ENCODE measurements around the gene RTP4. TPM values are rescaled to one million over a fixed set of nuclear protein-coding genes. Genes with fewer than 3 reads are reported as not detected.

The RTP4 gene
- total and polyA plus RNA-seq, 2 of the 8 experiments (the other 6 are each of a cell fraction or from before 2014, with no cell fraction given): not detected

GRCh38 chr3:187396661-187397060 lies 28.5 kb downstream of the RTP4 start:
- H3K23me2 ChIP-seq (ENCODE audit: low read depth, low read length): no peaks in the 10 kb centered on the region
- ChIA-PET POLR2A (ENCODE audit: partially characterized antibody) (interaction anchor here (0.6 kb wide), 1 partner anchor 57 kb away, joined by 3 read pairs; no protein-coding TSS in a partner anchor), CTCF (ENCODE audit: partially characterized antibody) (interaction anchor here (0.6 to 1.5 kb wide), 3 partner anchors 72 to 130 kb away, joined by 3 to 9 read pairs (median 3); no protein-coding TSS in a partner anchor)
- no peak overlapping the region for H3K18ac ChIP-seq (ENCODE audit: extremely low read depth, low read length)
- TF ChIP-seq SP1 (IDR thresholded peaks at IDR 0.05; ENCODE audit: low read depth, low read length) (no peak), USF2 (IDR thresholded peaks at IDR 0.05; ENCODE audit: low read length) (no peak), JUND (IDR thresholded peaks at IDR 0.05; ENCODE audit: low read length) (no peak), TAF1 (IDR thresholded peaks at IDR 0.05; ENCODE audit: low read depth, low read length) (no peak), PHF8 (conservative IDR thresholded peaks at IDR 0.05; ENCODE audit: low read depth, low read length) (no peak), SUZ12 (IDR thresholded peaks at IDR 0.05; ENCODE audit: low read length) (no peak), NRF1 (IDR thresholded peaks at IDR 0.05; ENCODE audit: low read depth, low read length) (no peak), SRF (IDR thresholded peaks at IDR 0.05; ENCODE audit: low read depth, low read length) (no peak), SAP30 (IDR thresholded peaks at IDR 0.05; ENCODE audit: insufficient read depth, insufficient replicate concordance, low read length) (no peak), CBX8 (IDR thresholded peaks at IDR 0.05; ENCODE audit: borderline replicate concordance, low read depth, low read length) (no peak), TEAD4 (IDR thresholded peaks at IDR 0.05; ENCODE audit: low read depth, low read length) (no peak), BCL11A (IDR thresholded peaks at IDR 0.05; ENCODE audit: low read depth in 2 of 2, low read length in 2 of 2) (no peak), E2F6 (IDR thresholded peaks at IDR 0.05) (no peak)
- H4K8ac ChIP-seq (ENCODE audit: extremely low read depth, insufficient read depth, low read length): no peak overlapping the region
- H3K14ac ChIP-seq (ENCODE audit: insufficient read length): no peak overlapping the region
- H3K56ac ChIP-seq (replicated peaks; ENCODE audit: insufficient read length, low read depth, low read length): no peak overlapping the region
- H4K20me1 ChIP-seq (replicated peaks in 1 of 2; ENCODE audit: control insufficient read depth in 1 of 2, insufficient read depth in 2 of 2, low read length in 2 of 2): no peaks in the 10 kb centered on the region
- no peak overlapping the region for H2BK20ac ChIP-seq (ENCODE audit: low read length)
- no peak overlapping the region for H2BK15ac ChIP-seq (ENCODE audit: low read length)
- no peak overlapping the region for H2BK120ac ChIP-seq (replicated peaks; ENCODE audit: low read depth, low read length)
- no peak overlapping the region for H2BK12ac ChIP-seq (ENCODE audit: low read depth, low read length)
- no peaks in the 10 kb centered on the region for H3K36me3 ChIP-seq (ENCODE audit: control insufficient read depth in 2 of 4, insufficient read depth in 4 of 4, low read length in 3 of 4)
- H3K9me3 ChIP-seq (ENCODE audit: insufficient read depth in 2 of 2, low read depth in 1 of 2, low read length in 1 of 2): no peaks in the 10 kb centered on the region
- no peak overlapping the region for H2AFZ ChIP-seq (ENCODE audit: low read length)
- no peak overlapping the region for H4K5ac ChIP-seq (ENCODE audit: insufficient read length, low read depth, low read length)
- DNase-seq (ENCODE audit: low read depth in 1 of 2, low spot score in 2 of 2): no peak
- no peak overlapping the region for H3K23ac ChIP-seq (ENCODE audit: insufficient read length)
- no peak overlapping the region for H3K4ac ChIP-seq (replicated peaks; ENCODE audit: insufficient read length, low read depth, low read length)
- H3K4me3 ChIP-seq (ENCODE audit: extremely low read depth in 1 of 4, insufficient read depth in 2 of 4, low read depth in 3 of 4, low read length in 4 of 4): no peak overlapping the region
- no peak overlapping the region for H3K4me2 ChIP-seq (ENCODE audit: insufficient read depth in 1 of 2, low read depth in 2 of 2, low read length in 2 of 2)
- FAIRE-seq: no peak
- no peak overlapping the region for H3K9ac ChIP-seq (replicated peaks in 1 of 4; ENCODE audit: extremely low read depth in 1 of 4, low read depth in 3 of 4, low read length in 3 of 4)
- no peaks in the 10 kb centered on the region for H3K27me3 ChIP-seq (replicated peaks in 1 of 4; ENCODE audit: control insufficient read depth in 3 of 4, extremely low read depth in 1 of 4, insufficient read depth in 3 of 4, low read length in 3 of 4)
- no peak overlapping the region for H2AK5ac ChIP-seq (ENCODE audit: low read depth, low read length)
- no peaks in the 10 kb centered on the region for H3K79me2 ChIP-seq (ENCODE audit: control insufficient read depth in 1 of 2, insufficient read depth in 2 of 2, low read length in 2 of 2)
- no peak overlapping the region for H4K91ac ChIP-seq (replicated peaks; ENCODE audit: insufficient read length, low read length)
- H2BK5ac ChIP-seq (ENCODE audit: low read depth, low read length): no peak overlapping the region; the same call in 1 of the 2 replicates
- no peaks in the 10 kb centered on the region for H3K79me1 ChIP-seq (ENCODE audit: low read depth, low read length)
- WGBS, 2 experiments (ENCODE audit: extremely low coverage in 1 of 2, insufficient coverage in 1 of 2, insufficient read length in 1 of 2, insufficient replicate concordance in 2 of 2, low coverage in 1 of 2, low lambda C conversion rate in 2 of 2, missing lambda C conversion rate in 1 of 2): 83% methylated on average over 1 of the region's 1 CpG; no CpG with 5 or more reads in 1 of the 2 experiments
- H3K4me1 ChIP-seq (replicated peaks in 1 of 4; ENCODE audit: control insufficient read depth in 3 of 4, insufficient read depth in 4 of 4, low read length in 3 of 4): no peaks in the 10 kb centered on the region
- H3K27ac ChIP-seq (ENCODE audit: low read depth, low read length): no peak overlapping the region
